GM12892 (cell line): Measurements from ENCODE around the gene METTL21C.

ENCODE experiments used
- POLR2A ChIP-seq: IDR thresholded peaks from 2 replicates; pipeline ENCODE4 v1.6.1; 2011; ENCODE audit warnings: low read depth, low read length, control low read depth
- POLR2AphosphoS5 ChIP-seq: IDR thresholded peaks from 2 replicates; pipeline ENCODE4 v1.6.1; 2011; ENCODE audit warnings: low read depth, low read length, control low read depth
- TAF1 ChIP-seq: IDR thresholded peaks from 2 replicates; pipeline ENCODE4 v1.6.1; 2011; ENCODE audit warnings: low read depth, mild to moderate bottlenecking, control low read depth, low read length, borderline replicate concordance

DNA sequence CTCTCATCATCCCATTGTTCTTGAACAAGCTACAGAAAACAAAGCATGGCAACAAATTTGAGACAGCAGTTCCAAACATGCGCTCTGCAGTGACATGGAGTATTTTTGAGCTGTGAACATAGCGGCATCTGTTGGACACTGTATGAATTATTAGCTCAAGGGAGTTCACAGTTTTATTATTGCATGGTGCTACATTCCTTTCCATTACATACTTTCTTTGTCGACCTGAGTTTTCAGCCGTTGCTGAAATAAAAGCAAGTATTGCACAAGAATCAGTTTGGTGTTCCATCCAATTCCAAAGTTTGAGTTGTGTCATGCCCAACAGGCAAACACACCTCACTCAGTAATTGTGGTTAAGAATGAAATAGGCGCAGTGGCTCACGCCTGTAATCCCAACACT lies 30.1 kb upstream of the METTL21C start:
- TF ChIP-seq POLR2AphosphoS5 (no peak), POLR2A (no peak), TAF1 (no peak)
